HG02884 (cell line): ENCODE results near the gene METTL16.

Experiments used
- ATAC-seq: cut with Tn5 transposase; IDR thresholded peaks from one replicate; pipeline ENCODE4 v1.9.1; 2021; ENCODE audit warnings: mild to moderate bottlenecking, moderate library complexity; ENCODE audit not compliant: unreplicated experiment

The METTL16 gene

DNA sequence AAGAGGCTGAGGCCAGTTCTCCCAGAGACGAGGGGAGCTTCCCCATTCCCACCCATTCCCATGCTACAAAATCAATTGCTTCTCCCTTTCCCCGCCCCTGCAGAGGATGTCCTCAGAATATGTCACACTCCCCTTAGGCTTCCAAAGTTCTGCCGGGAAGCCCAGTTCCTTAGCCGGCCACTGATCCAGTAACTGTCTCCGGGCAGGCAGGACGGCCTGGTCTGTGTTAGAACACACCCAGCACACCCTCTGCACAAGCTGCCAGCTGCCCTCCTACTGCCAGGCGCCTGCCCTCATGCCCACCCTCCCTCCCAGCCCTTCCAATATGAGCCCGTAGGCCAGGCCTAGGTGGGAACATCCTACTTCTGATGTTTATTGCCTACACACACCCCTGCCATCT lies 143.3 kb downstream of the METTL16 start:
- ATAC-seq, result no peak

- no peak for ATAC-seq
These were observed 144.8 kb downstream of the METTL16 start for GRCh38 chr17:2366747-2367494.
